Small intestine (tissue), 7 donors: ENCODE measurements around the gene KIFC1. TPM values are rescaled to one million over a fixed set of nuclear protein-coding genes. Genes with fewer than 3 reads are reported as not detected.

ENCODE experiments used
- DNase-seq, 2 donors: peaks; one replicate each; pipeline versions ENCODE4 v3.0.0 to v3.0.0-alpha.2; 2013
- FAIRE-seq: peaks from 2 replicates; lab custom pipeline; 2012; peaks lifted over from hg19 to GRCh38; lab: Jason Lieb, UNC
- H3K27ac ChIP-seq, 3 donors: one replicate each; pipeline ENCODE4 v1.5.1; 2013; ENCODE audit warnings: low read length in 2 of 3, mild to moderate bottlenecking in 2 of 3, control low read depth in 1 of 3, inconsistent platforms in 1 of 3, low read depth in 1 of 3, moderate library complexity in 1 of 3
- H3K27me3 ChIP-seq, 3 donors: one replicate each; pipeline ENCODE4 v1.6.1; 2013; ENCODE audit warnings: low read length in 3 of 3, inconsistent platforms in 1 of 3; ENCODE audit not compliant: control insufficient read depth in 3 of 3, insufficient read depth in 3 of 3
- H3K36me3 ChIP-seq, 3 donors: one replicate each; pipeline ENCODE4 v1.6.1; 2013; ENCODE audit warnings: low read length in 3 of 3, inconsistent platforms in 1 of 3, low read depth in 1 of 3, mild to moderate bottlenecking in 1 of 3, moderate library complexity in 1 of 3; ENCODE audit not compliant: control insufficient read depth in 3 of 3, insufficient read depth in 2 of 3
- H3K4me1 ChIP-seq, 3 donors: one replicate each; pipeline ENCODE4 v1.6.1; 2013; ENCODE audit warnings: low read length in 2 of 3, inconsistent platforms in 1 of 3, low read depth in 1 of 3, mild to moderate bottlenecking in 1 of 3, moderate library complexity in 1 of 3; ENCODE audit not compliant: control insufficient read depth in 3 of 3, insufficient read depth in 2 of 3
- H3K4me3 ChIP-seq, 3 donors: one replicate each; pipeline ENCODE4 v1.5.1; 2013; ENCODE audit warnings: low read length in 3 of 3, control low read depth in 1 of 3, inconsistent platforms in 1 of 3, low read depth in 1 of 3, mild to moderate bottlenecking in 1 of 3, moderate library complexity in 1 of 3
- H3K9me3 ChIP-seq, 2 donors: one replicate each; pipeline ENCODE4 v1.6.1; 2013; ENCODE audit warnings: low read depth in 1 of 2, low read length in 1 of 2; ENCODE audit not compliant: control insufficient read depth in 2 of 2, insufficient read depth in 1 of 2
- WGBS, 3 donors: extraction: QIAGEN DNeasy Blood & Tissue Kit; methylation state at CpG; one replicate each; pipeline ENCODE4 v1.1.7; 2013; 5-methylcytosine and 5-hydroxymethylcytosine counted together
- polyA plus RNA-seq, 4 donors: library from polyadenylated mRNA; stranded (reverse) in 3 of 4; unstranded in 1 of 4; fragments of 200-250 nt in 3 of 4; fragments of 120-200 nt in 1 of 4; gene quantifications; one replicate each; pipeline versions ENCODE4 v1.2.1 to v1.2.3, GENCODE V29; 2013
- donor health status: healthy with polysubstance abuse.
- donor health status: control.
- donor health status: control.
- donor health status: Bipolar disorder and iron deficiency.
- donor health status: healthy.

KIFC1 gene
- polyA plus RNA-seq, 4 donors, result 3.1 to 23.2 (median 10.7) TPM

GRCh38 chr6:33438978-33439594 lies 47.5 kb downstream of the KIFC1 start:
- WGBS, 3 donors, result 94 to 98% (median 98%) methylated on average over 3 of the region's 3 CpGs
- FAIRE-seq (no peak), DNase-seq (no peak)
- Histone ChIP-seq H3K9me3 (no peaks in the 10 kb centered on the region), H3K27ac (no peak overlapping the region), H3K4me3 (no peak overlapping the region), H3K36me3 (peaks cover 2 to 72% (median 5%) of the 10 kb centered on the region in 3 donors), H3K27me3 (no peaks in the 10 kb centered on the region), H3K4me1 (no peaks in the 10 kb centered on the region)

- H3K27me3 ChIP-seq, result no peaks in the 10 kb centered on the region
- H3K27ac ChIP-seq, result no peak overlapping the region
- no peak for DNase-seq
- FAIRE-seq, result no peak
- H3K4me3 ChIP-seq, result no peak overlapping the region
- 71 to 79% (median 77%) methylated on average over 9 of the region's 9 CpGs for WGBS, 3 donors
- no peaks in the 10 kb centered on the region for H3K9me3 ChIP-seq
- H3K36me3 ChIP-seq, result peaks cover 2 to 74% (median 5%) of the 10 kb centered on the region in 3 donors
- no peaks in the 10 kb centered on the region for H3K4me1 ChIP-seq
Measured at GRCh38 chr6:33439956-33440648, 48.5 kb downstream of the KIFC1 start.

- FAIRE-seq (no peak), DNase-seq (no peak)
- no peak overlapping the region for H3K27ac ChIP-seq
- H3K4me3 ChIP-seq, result no peak overlapping the region
- 84 to 86% (median 85%) methylated on average over 19 of the region's 19 CpGs for WGBS, 3 donors
- H3K9me3 ChIP-seq, result no peaks in the 10 kb centered on the region
- no peaks in the 10 kb centered on the region for H3K4me1 ChIP-seq
- H3K27me3 ChIP-seq, result no peaks in the 10 kb centered on the region
- peaks cover 0 to 70% (median 5%) of the 10 kb centered on the region in 3 donors for H3K36me3 ChIP-seq
Measured at GRCh38 chr6:33440649-33441309, 49.2 kb downstream of the KIFC1 start.

- no peak overlapping the region for H3K27ac ChIP-seq
- H3K27me3 ChIP-seq, result no peaks in the 10 kb centered on the region
- peaks cover 0 to 75% (median 5%) of the 10 kb centered on the region in 3 donors for H3K36me3 ChIP-seq
- no peaks in the 10 kb centered on the region for H3K9me3 ChIP-seq
- DNase-seq (no peak), FAIRE-seq (no peak)
- H3K4me3 ChIP-seq, result no peak overlapping the region
- H3K4me1 ChIP-seq, result no peaks in the 10 kb centered on the region
- 92 to 95% (median 95%) methylated on average over 9 of the region's 9 CpGs for WGBS, 3 donors
Measured at GRCh38 chr6:33441457-33441856, 49.8 kb downstream of the KIFC1 start.

GRCh38 chr6:33442283-33442682 lies 50.7 kb downstream of the KIFC1 start:
- FAIRE-seq, result no peak
- Histone ChIP-seq H3K4me1 (no peaks in the 10 kb centered on the region), H3K36me3 (peaks cover 0 to 75% (median 5%) of the 10 kb centered on the region in 3 donors), H3K4me3 (no peak overlapping the region), H3K27ac (no peak overlapping the region), H3K27me3 (no peaks in the 10 kb centered on the region), H3K9me3 (no peaks in the 10 kb centered on the region)
- DNase-seq, result no peak
- 79 to 90% (median 90%) methylated on average over 8 of the region's 8 CpGs for WGBS, 3 donors

GRCh38 chr6:33443025-33443424 lies 51.4 kb downstream of the KIFC1 start:
- no peak for DNase-seq
- Histone ChIP-seq H3K4me1 (no peaks in the 10 kb centered on the region), H3K27me3 (no peaks in the 10 kb centered on the region), H3K9me3 (no peaks in the 10 kb centered on the region), H3K4me3 (no peak overlapping the region), H3K27ac (no peak overlapping the region), H3K36me3 (peaks cover 0 to 76% (median 4%) of the 10 kb centered on the region in 3 donors)
- 91 to 97% (median 94%) methylated on average over 12 to 17 of the region's 17 CpGs for WGBS, 3 donors
- FAIRE-seq, result no peak

GRCh38 chr6:33443619-33444504 lies 52.2 kb downstream of the KIFC1 start:
- H3K4me3 ChIP-seq, result no peak overlapping the region
- no peaks in the 10 kb centered on the region for H3K4me1 ChIP-seq
- H3K27me3 ChIP-seq, result no peaks in the 10 kb centered on the region
- DNase-seq, result no peak
- no peak overlapping the region for H3K27ac ChIP-seq
- no peaks in the 10 kb centered on the region for H3K9me3 ChIP-seq
- WGBS, 3 donors, result 89 to 92% (median 91%) methylated on average over 18 of the region's 18 CpGs
- peaks cover 0 to 76% (median 0%) of the 10 kb centered on the region in 3 donors for H3K36me3 ChIP-seq
- no peak for FAIRE-seq

GRCh38 chr6:33445119-33445603 lies 53.5 kb downstream of the KIFC1 start:
- WGBS, 3 donors, result 73 to 83% (median 76%) methylated on average over 3 of the region's 3 CpGs
- H3K36me3 ChIP-seq, result peaks cover 0 to 75% (median 0%) of the 10 kb centered on the region in 3 donors
- FAIRE-seq, result no peak

More at GRCh38 chr6:33445119-33445603, 53.5 kb downstream of the KIFC1 start:
- Histone ChIP-seq H3K4me1 (no peaks in the 10 kb centered on the region), H3K4me3 (no peak overlapping the region), H3K27me3 (no peaks in the 10 kb centered on the region), H3K9me3 (no peaks in the 10 kb centered on the region), H3K27ac (peak overlapping the region in 1 of 3 donors; percentile 26)
- no peak for DNase-seq
